Measurements from ENCODE around the gene SNRNP25.
"Not testable (repeated sequence)": the region's sequence is repeated elsewhere in the genome, so short reads cannot be mapped to it uniquely, and the experiment has no call there.

Gene SNRNP25

GRCh38 chr16:53346-54236 lies at the start of gene SNRNP25, which contains the start of gene POLR3K:
TSS of gene SNRNP25 (plus strand) at chr16:53828. CDS start at chr16:54017, 189 bp downstream.
TSS of gene POLR3K (minus strand) at chr16:53608. CDS start at chr16:53586, 22 bp downstream.
- peak; percentile 93 for TF ChIP-seq POLR2A (IDR thresholded peaks at IDR 0.05; ENCODE audit: low read depth, low read length)
- peak; percentile 80 for FAIRE-seq
- peak; percentile 99 for DNase-seq (ENCODE audit: insufficient read length, low spot score)

GRCh38 chr16:9903-10665 lies 43.5 kb upstream of the SNRNP25 start:
- FAIRE-seq (no peak), DNase-seq (ENCODE audit: insufficient read length, low spot score) (no peak)

DNA sequence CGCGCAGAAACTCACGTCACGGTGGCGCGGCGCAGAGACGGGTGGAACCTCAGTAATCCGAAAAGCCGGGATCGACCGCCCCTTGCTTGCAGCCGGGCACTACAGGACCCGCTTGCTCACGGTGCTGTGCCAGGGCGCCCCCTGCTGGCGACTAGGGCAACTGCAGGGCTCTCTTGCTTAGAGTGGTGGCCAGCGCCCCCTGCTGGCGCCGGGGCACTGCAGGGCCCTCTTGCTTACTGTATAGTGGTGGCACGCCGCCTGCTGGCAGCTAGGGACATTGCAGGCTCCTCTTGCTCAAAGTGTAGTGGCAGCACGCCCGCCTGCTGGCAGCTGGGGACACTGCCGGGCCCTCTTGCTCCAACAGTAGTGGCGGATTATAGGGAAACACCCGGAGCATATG lies 42.9 kb upstream of the SNRNP25 start:
- not testable (repeated sequence) for FAIRE-seq; DNase-seq (ENCODE audit: insufficient read length, low spot score)

More at GRCh38 chr16:9903-10665, 43.5 kb upstream of the SNRNP25 start:
- no peak for TF ChIP-seq POLR2A (IDR thresholded peaks at IDR 0.05; ENCODE audit: low read depth, low read length)

- not testable (repeated sequence) for FAIRE-seq; DNase-seq (ENCODE audit: insufficient read length, low spot score)
These were observed 36.4 kb upstream of the SNRNP25 start for GRCh38 chr16:17062-17765.

DNA sequence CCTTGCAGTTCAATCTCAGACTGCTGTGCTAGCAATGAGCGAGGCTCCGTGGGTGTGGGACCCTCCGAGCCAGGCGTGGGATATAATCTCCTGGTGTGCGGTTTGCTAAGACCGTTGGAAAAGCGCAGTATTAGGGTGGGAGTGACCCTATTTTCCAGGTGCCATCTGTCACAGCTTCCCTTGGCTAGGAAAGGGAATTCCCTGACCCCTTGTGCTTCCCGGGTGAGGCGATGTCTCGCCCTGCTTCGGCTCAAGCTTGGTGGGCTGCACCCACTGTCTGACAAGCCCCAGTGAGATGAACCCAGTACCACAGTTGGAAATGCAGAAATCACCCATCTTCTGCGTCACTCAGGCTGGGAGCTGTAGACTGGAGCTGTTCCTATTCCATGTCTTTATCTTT lies 32.7 kb upstream of the SNRNP25 start:
- not testable (repeated sequence) for FAIRE-seq

GRCh38 chr16:24151-24550 lies 29.5 kb upstream of the SNRNP25 start:
- FAIRE-seq; DNase-seq (ENCODE audit: insufficient read length, low spot score): not testable (repeated sequence)

More for the DNA sequence above, 32.7 kb upstream of the SNRNP25 start:
- DNase-seq (ENCODE audit: insufficient read length, low spot score), result not testable (repeated sequence)

DNA sequence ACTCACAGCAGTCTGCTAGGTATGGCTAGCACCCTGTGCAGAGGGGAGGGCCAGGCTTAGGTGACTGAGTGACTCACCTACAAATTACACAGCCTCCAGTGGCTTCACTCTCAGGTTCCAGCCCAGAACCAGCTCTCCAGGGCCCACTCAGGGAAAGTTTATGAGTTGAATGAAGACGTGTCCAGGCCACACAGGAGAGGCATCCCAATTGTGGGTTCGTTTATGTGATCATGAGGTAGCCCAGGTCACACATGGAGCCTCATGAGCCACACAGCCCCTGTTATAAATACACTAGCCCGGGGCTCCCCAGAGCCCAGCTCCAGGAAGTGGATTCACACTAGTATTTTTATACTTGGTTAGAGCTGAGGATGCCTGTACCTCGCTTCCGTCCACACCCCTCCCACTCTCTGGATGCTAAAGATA lies 27.7 kb upstream of the SNRNP25 start:
- FAIRE-seq; DNase-seq (ENCODE audit: insufficient read length, low spot score): not testable (repeated sequence)

DNA sequence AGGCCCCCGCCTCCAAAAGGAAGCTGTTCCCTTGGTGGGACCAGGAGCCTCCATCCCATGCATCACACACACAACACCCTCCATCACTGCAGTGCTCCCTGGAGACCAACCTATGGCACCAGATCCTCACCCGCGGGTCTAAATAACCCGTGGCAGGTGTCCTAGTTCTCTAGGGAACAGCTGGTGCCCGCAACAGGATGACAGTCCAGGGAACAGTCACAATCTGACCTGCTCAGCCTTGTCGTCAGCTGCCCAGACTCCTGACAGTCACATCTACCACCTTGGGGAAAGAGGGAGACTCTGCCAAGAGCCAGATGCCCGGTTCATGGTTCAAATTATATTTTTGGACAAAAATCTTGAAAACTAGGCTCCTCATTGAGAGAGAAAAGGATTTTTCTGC lies 23.0 kb upstream of the SNRNP25 start:
- FAIRE-seq; DNase-seq (ENCODE audit: insufficient read length, low spot score): not testable (repeated sequence)

GRCh38 chr16:33154-33876 lies 20.3 kb upstream of the SNRNP25 start:
- not testable (repeated sequence) for DNase-seq (ENCODE audit: insufficient read length, low spot score); FAIRE-seq

- DNase-seq (ENCODE audit: insufficient read length, low spot score) (no peak), FAIRE-seq (no peak)
- TF ChIP-seq POLR2A (IDR thresholded peaks at IDR 0.05; ENCODE audit: low read depth, low read length), result no peak
These were observed 19.6 kb upstream of the SNRNP25 start for GRCh38 chr16:33877-34647.

DNA sequence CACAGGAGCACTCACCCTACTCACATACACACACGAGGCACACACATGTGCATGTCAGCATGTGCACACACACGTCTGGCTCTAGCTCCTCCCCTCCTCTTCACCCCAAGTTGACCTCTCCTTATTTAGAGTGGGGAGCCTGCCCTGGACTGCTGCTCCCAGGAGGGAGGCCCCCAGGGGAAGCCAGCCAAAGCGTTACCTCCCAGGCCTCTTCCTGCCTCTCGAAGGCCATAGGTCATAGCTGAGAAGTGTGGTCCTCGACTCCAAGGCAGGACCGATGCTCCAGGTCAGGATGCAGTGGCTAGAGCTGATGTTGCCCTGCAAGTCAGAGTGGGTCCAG lies 19.0 kb upstream of the SNRNP25 start:
- FAIRE-seq, result no peak
- no peak for TF ChIP-seq POLR2A (IDR thresholded peaks at IDR 0.05; ENCODE audit: low read depth, low read length)
- no peak for DNase-seq (ENCODE audit: insufficient read length, low spot score)

GRCh38 chr16:35011-35677 lies 18.5 kb upstream of the SNRNP25 start:
- no peak for TF ChIP-seq POLR2A (IDR thresholded peaks at IDR 0.05; ENCODE audit: low read depth, low read length)
- FAIRE-seq (no peak), DNase-seq (ENCODE audit: insufficient read length, low spot score) (no peak)
